GM18505 (cell line): ENCODE results near the gene A1BG.

Experiments
- ATAC-seq: cut with Tn5 transposase; IDR thresholded peaks from one replicate; pipeline ENCODE4 v1.9.1; 2021; ENCODE audit not compliant: unreplicated experiment
- POLR2A ChIP-seq: IDR thresholded peaks from 4 replicates; pipeline ENCODE4 v1.6.1; 2011; ENCODE audit warnings: borderline replicate concordance; ENCODE audit not compliant: insufficient read depth, insufficient read length; ENCODE audit errors: extremely low read depth

The A1BG gene, protein sequence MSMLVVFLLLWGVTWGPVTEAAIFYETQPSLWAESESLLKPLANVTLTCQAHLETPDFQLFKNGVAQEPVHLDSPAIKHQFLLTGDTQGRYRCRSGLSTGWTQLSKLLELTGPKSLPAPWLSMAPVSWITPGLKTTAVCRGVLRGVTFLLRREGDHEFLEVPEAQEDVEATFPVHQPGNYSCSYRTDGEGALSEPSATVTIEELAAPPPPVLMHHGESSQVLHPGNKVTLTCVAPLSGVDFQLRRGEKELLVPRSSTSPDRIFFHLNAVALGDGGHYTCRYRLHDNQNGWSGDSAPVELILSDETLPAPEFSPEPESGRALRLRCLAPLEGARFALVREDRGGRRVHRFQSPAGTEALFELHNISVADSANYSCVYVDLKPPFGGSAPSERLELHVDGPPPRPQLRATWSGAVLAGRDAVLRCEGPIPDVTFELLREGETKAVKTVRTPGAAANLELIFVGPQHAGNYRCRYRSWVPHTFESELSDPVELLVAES

DNA sequence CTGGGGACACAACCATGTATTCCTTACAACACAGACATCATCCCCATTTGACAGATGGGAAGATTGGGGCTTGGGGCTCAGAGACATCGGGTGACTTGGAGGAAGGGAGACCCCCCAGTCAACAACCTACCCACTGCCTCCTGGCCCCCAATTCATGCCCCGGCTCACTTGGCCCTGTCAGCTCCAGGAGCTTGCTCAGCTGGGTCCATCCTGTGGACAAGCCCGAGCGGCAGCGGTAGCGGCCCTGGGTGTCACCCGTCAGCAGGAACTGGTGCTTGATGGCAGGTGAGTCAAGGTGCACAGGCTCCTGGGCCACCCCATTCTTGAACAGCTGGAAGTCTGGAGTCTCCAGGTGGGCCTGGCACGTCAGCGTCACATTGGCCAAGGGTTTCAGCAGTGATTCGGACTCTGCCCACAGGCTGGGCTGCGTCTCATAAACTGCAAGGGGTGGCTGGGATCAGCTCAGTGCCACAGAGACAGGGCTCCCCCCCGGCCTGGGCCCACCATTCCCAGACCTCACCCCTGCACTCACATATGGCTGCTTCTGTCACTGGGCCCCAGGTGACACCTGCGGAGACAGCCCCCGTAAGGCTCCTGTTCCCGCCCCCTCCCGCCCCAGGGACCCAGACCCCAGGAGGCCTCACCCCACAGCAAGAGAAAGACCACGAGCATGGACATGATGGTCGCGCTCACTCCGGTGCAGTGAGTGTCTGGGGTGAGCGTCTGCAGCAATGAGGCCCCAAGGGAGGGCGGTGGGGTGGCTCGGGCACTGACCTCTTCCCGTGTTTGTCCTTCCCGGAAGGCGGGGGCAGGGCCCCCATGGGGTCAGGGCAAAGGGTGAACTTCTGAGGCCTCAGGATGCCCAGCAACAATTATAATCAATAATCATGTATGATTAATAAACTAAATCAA lies at the start of gene A1BG:
A1BG (minus strand) TSS at position 733 of the 912 bp plus-strand sequence; CDS start at position 678, 55 bp downstream.
- no peak for ATAC-seq
- no peak for TF ChIP-seq POLR2A

- no peak for ATAC-seq
- no peak for TF ChIP-seq POLR2A
These were observed 48.6 kb upstream of the A1BG start for GRCh38 chr19:58401840-58402421.

DNA sequence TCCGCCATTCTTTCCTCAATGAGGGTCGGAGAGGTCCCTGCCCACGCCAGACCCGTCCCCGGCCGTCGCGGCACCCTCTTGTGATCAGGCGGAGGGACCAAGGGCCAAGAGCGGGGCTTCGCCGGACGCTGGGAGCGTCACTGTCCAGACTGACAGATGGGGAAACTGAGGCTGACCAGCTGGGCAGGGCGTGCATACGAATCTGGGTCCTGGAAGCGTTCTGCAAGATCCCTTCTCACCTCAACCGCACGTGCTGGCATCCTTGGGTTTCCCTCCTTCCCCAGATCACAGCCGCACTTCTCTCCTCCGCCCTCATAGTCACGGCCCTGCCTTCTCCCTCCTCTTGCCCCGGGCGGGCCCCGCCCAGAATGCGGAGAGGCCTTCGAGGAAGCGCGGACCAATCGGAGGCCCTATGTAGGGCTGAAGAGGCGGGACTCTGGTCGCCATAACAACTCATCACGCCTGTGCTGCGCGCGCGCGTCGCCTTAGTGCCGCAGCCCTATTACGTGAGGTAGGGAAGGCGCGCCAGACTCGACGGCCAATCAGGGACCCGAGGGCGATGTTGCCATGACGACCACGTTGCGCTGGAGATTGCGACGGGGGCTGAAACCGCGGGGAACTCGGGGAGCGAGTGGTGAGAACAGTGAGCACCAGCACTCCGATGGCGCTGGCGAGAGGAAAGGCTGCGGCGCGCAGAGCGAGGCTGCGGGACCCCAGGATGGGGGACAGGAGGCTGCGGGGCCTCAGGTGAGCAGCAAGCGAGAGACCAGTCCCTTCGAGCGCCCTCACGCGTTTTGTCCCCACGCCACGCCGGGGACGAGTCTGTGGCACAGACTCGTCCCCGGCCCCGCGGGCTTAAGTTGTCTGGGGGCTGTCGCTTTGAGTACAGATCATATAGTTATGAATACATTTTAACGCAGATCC lies 47.9 kb upstream of the A1BG start:
- peak; percentile 99 for ATAC-seq
- TF ChIP-seq POLR2A, result peak; percentile 82

DNA sequence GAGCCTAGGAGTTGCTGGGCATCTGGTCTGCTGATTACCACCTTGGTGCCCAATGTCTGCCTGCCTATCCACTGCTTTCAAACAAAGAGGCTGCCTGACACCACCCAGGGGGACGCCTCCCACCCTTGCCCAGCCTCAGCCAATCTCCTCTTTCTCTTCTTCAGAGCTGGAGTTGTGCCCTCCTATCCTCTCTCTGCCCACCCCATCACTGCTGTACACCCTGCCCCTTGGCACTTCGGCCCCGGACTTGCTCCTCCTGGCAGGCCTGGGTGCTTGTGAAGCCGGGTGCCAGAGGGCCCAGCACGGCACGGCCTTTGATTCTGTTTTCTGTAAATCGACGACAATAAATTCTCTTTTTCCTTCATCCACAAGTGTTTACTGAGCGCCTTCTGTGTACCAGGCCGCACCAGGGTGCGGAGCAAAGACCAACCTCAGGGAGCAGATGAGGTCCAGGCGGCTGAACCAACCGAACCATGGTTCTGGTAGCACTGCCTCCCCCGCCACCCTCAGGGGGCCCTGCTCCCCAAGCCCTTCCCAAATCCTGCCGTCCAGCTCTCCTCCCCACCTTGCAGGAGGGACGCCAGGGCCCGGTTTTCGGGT lies 47.1 kb upstream of the A1BG start:
- no peak for TF ChIP-seq POLR2A
- ATAC-seq, result no peak

DNA sequence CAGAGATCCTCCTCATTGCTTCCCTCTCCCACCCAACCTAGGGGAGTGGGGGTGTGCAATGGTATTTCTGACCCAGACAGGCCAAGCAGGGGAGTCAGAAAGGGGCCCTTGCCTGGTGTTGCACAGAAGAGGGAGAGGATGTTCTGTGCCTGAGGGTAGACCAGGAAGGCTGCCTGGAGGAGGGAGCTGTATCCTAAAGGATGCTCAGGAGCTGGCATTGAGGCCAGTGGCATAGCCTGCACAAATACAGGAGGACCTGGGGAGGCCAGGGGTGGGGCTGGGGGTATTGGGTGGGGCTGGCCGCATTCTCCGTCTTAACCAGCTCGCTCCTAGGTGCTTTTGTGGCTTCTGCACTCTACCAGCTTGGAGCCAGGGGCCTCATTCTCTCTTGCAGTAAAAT lies 46.6 kb upstream of the A1BG start:
- no peak for TF ChIP-seq POLR2A
- no peak for ATAC-seq

- no peak for ATAC-seq
- TF ChIP-seq POLR2A, result no peak
These were observed 45.3 kb upstream of the A1BG start for GRCh38 chr19:58398545-58398944.

DNA sequence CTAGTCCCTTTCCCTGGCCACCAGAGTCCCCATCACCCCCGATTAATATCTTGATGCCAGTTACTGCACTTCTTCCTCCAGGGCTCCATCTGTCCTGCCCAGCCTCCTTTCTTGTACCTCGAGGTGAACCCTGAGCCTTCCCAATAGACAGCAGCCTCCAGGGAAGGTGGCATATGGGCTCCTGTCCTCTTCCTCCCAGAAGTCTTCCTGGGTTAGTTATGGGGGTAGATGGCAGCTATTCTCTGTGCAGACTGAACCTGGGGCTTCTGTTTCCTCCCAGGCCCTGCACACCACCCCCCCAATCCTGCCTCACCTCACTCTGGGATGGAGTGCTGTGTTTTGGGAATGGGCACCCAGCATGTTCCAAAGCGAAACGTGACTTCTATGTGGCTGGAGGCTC lies 44.8 kb upstream of the A1BG start:
- TF ChIP-seq POLR2A, result no peak
- no peak for ATAC-seq

DNA sequence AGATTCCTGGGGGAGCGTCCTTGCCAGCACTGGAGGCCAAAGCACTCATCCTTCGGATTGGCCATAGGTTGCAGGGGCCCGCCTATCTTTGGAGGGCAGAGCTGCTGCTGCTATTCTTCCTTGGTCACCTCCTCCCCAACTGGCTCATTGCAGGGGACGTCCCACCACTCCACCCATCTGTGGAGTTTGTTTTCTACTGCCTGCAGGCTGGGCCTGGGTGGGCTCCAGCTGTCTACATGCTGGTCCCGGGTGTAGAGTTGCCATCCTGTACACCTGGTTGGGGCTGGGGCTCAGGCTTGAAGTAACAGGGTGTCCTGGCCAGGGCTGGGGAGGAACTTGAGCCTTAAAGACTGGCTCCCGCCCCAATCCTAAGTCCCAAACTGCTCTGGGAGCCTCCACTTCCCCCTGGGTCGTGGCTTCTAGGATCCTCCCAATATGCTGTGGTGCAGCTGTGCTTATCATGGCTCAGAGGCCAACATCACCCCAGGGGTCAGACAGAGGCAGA lies 44.3 kb upstream of the A1BG start:
- no peak for TF ChIP-seq POLR2A
- ATAC-seq, result no peak

DNA sequence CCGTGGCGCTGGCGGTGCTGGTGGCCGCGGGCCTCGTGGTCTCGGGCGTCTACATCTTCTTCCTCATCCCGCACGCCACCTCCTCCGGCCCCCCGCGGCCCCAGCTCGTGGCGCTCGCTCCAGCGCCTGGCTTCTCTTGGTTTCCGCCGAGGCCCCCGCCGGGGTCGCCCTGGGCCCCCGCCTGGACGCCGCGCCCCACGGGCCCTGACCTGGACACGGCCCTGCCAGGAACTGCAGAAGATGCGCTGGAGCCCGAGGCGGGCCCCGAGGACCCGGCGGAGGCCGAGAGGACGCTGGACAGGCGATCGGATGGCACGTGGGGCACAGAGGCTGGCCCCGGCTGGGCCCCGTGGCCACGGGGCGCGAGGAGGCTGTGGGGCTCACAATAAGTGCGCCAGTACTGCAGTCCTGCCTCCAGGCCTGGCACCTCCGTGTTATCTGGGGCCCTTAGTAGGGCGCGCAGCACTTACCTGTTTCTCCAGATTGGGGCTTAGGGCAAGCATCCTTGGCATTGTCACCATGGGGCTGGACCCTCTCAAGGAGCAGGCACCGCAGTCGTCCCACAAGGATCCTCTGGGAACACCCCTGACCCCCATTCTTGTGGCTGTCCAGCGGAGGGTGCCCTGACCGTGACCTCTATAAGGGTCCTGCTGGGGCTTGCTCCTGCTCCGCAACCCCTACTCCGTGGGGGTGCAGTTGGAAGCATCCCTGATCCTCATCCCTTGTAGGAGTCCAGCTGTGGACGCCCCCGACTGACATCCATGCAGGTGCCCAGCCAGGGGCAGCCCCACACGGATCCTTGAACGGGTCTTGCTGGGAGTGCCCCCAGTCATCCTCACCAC lies 43.6 kb upstream of the A1BG start:
- TF ChIP-seq POLR2A, result no peak
- no peak for ATAC-seq

- ATAC-seq, result no peak
- no peak for TF ChIP-seq POLR2A
These were observed 42.8 kb upstream of the A1BG start for GRCh38 chr19:58395979-58396627.
